K562 (cell line): ENCODE results near the gene SLC17A9. TPM values are rescaled to one million over a fixed set of nuclear protein-coding genes. Genes with fewer than 3 reads are reported as not detected.
A peak's percentile ranks its signal among the peaks of the same experiment; 100 is the strongest.

Experiments used
- DPF2 ChIP-seq: fragments of 450-650 bp; IDR thresholded peaks from 2 replicates; pipeline ENCODE4 v1.6.1; 2016
- FOXA3 ChIP-seq, 2 experiments: fragments of 450-650 bp in 1 of 2; sonication (generic) in 1 of 2; formaldehyde crosslinking; IDR thresholded peaks in 1 of 2; conservative IDR thresholded peaks in 1 of 2; 2 replicates each; pipeline versions ENCODE4 v1.4.0 to v1.8.0; 2020 to 2022; ENCODE audit warnings: mild to moderate bottlenecking in 2 of 2, missing genetic modification reagents in 1 of 2
- FOXP1 ChIP-seq: sonication (generic); formaldehyde crosslinking; IDR thresholded peaks from 2 replicates; pipeline ENCODE4 v1.8.0; 2022; ENCODE audit warnings: mild to moderate bottlenecking, missing genetic modification reagents
- GTF2F1 ChIP-seq: IDR thresholded peaks from 2 replicates; pipeline ENCODE4 v1.6.1; 2011; ENCODE audit warnings: low read depth, low read length, improper control_type of control experiment
- NFYB ChIP-seq: IDR thresholded peaks from 2 replicates; pipeline ENCODE4 v1.6.1; 2011; ENCODE audit warnings: mild to moderate bottlenecking, moderate library complexity; ENCODE audit not compliant: insufficient read length; ENCODE audit errors: extremely low read depth
- PHF20 ChIP-seq: fragments of 450-650 bp; IDR thresholded peaks from 2 replicates; pipeline ENCODE4 v1.6.1; 2018; ENCODE audit not compliant: partially characterized antibody
- POLR2AphosphoS2 ChIP-seq: IDR thresholded peaks from 2 replicates; pipeline ENCODE4 v1.6.1; 2012; ENCODE audit warnings: low read length, improper control_type of control experiment
- POLR3G ChIP-seq: IDR thresholded peaks from 2 replicates; pipeline ENCODE4 v1.6.1; 2011; ENCODE audit not compliant: insufficient read length, insufficient replicate concordance; ENCODE audit errors: extremely low read depth
- SIN3A ChIP-seq, 2 experiments: fragments of 150-350 bp in 1 of 2; IDR thresholded peaks; 2 replicates each; pipeline ENCODE4 v1.6.1; 2011 to 2016; ENCODE audit warnings: borderline replicate concordance in 2 of 2, low read depth in 2 of 2, low read length in 2 of 2, mild to moderate bottlenecking in 2 of 2, moderate library complexity in 2 of 2; ENCODE audit not compliant: control insufficient read depth in 1 of 2
- SMAD3 ChIP-seq: fragments of 450-650 bp; formaldehyde crosslinking; conservative IDR thresholded peaks from 2 replicates; pipeline ENCODE4 v1.4.0; 2020; ENCODE audit warnings: mild to moderate bottlenecking
- ZEB2 ChIP-seq: fragments of 450-650 bp; IDR thresholded peaks from 2 replicates; pipeline ENCODE4 v1.6.1; 2016
- ZNF212 ChIP-seq: fragments of 450-650 bp; formaldehyde crosslinking; IDR thresholded peaks from 2 replicates; pipeline ENCODE4 v1.4.0; 2020; ENCODE audit warnings: mild to moderate bottlenecking
- ZNF551 ChIP-seq: fragments of 250-450 bp; sonication (Bioruptor Pico); IDR thresholded peaks from 2 replicates; pipeline ENCODE4 v1.5.0; 2021; ENCODE audit warnings: mild to moderate bottlenecking, moderate library complexity
- polyA plus RNA-seq, 8 experiments: library from polyadenylated mRNA; depleted of rRNA in 4 of 8; stranded (reverse) in 5 of 8; unstranded in 3 of 8; fragments of >200 nt; fragmentation: Nextera tagmentation in 2 of 8; fragmentation: Illumina TruSeq in 1 of 8; extraction: Ambion mirVana in 2 of 8; extraction: Trizol in 1 of 8; gene quantifications; 2 replicates each; pipeline versions ENCODE4 v1.2.1 to v1.2.3, GENCODE V29; 2011 to 2014; ENCODE audit warnings: inconsistent platforms in 1 of 8, missing spikeins in 1 of 8
- total RNA-seq, 7 experiments: library from RNA; depleted of rRNA in 6 of 7; stranded (reverse); fragments of >200 nt in 6 of 7; fragmentation: Illumina TruSeq in 2 of 7; extraction: Trizol in 2 of 7; gene quantifications; 2 replicates each; pipeline versions ENCODE4 v1.2.1 to v1.2.3, GENCODE V29; 2011 to 2021; ENCODE audit warnings: low replicate concordance in 1 of 7
- TF ChIP-seq, protein P1 (sequence below): fragments of 250-450 bp; sonication (Bioruptor Pico); IDR thresholded peaks from 2 replicates; pipeline ENCODE4 v1.4.0; 2020; ENCODE audit warnings: mild to moderate bottlenecking, moderate library complexity
- TF ChIP-seq, protein P2 (sequence below): fragments of 450-650 bp; formaldehyde crosslinking; IDR thresholded peaks from 2 replicates; pipeline ENCODE4 v1.4.0; 2020; ENCODE audit warnings: mild to moderate bottlenecking, moderate library complexity
- TF ChIP-seq, protein P3 (sequence below): fragments of 450-650 bp; IDR thresholded peaks from 2 replicates; pipeline ENCODE4 v1.6.1; 2016; ENCODE audit warnings: low read depth, mild to moderate bottlenecking, moderate library complexity
- TF ChIP-seq, protein P4 (sequence below): sonication (generic); formaldehyde crosslinking; IDR thresholded peaks from 2 replicates; pipeline ENCODE4 v1.8.1; 2023; ENCODE audit warnings: mild to moderate bottlenecking, missing genetic modification reagents
- TF ChIP-seq, protein P5 (sequence below): fragments of 200-800 bp; sonication (Bioruptor generic); IDR thresholded peaks from 2 replicates; pipeline ENCODE4 v1.6.1; 2017; ENCODE audit warnings: missing genetic modification characterization, missing compliant biosample characterization

SLC17A9 gene
- total and polyA plus RNA-seq, 9 of the 15 experiments (the other 6 are each of a cell fraction or from before 2014, with no cell fraction given): 0.04 to 0.31 TPM; not detected in 7

DNA sequence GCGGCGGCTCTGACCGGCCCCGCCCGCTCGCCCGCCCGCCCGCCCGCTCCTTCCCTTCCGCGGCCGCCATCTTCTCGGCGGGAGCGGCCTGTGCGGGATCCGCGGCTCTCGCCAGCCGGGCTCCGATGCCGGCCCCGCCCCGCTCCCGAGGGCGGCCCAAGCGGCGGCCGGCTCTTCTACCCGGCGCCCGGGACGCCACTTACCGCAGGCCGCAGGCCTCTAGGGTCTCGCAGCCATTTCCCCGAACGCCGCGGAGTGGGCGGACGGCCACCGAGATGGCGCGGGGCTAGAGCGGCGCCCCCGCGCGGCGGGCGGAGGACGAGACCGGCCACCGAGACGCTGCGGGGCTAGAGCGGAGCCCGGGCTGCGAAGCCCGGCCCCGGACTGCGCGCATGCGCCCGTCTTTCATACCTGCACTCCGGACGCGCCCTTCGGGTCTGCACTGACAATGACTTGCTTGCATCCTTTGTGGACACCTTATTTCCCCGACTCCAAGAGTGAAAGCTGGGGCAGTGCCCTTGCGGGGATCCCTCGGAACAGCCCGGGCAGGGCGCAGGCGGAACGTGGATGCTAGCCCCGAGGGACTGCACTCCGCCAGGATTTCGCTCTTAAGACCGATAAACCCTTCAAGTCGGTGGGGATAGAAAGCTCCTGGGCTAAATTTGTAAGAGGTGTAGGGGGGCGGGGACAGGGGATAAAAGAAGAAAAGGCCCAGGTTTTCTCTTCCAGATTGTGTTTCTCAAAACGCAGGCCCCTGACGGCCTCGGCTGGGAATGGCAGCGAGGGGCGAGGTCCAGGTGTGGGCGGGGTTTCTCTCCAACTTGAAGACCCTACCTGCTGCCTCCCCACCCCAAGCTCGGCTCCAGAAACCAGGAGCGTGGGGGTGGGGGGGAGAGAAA, 26.0 kb upstream of the SLC17A9 start, which contains the start of gene DIDO1 (continued):
- TF ChIP-seq, protein P1, sequence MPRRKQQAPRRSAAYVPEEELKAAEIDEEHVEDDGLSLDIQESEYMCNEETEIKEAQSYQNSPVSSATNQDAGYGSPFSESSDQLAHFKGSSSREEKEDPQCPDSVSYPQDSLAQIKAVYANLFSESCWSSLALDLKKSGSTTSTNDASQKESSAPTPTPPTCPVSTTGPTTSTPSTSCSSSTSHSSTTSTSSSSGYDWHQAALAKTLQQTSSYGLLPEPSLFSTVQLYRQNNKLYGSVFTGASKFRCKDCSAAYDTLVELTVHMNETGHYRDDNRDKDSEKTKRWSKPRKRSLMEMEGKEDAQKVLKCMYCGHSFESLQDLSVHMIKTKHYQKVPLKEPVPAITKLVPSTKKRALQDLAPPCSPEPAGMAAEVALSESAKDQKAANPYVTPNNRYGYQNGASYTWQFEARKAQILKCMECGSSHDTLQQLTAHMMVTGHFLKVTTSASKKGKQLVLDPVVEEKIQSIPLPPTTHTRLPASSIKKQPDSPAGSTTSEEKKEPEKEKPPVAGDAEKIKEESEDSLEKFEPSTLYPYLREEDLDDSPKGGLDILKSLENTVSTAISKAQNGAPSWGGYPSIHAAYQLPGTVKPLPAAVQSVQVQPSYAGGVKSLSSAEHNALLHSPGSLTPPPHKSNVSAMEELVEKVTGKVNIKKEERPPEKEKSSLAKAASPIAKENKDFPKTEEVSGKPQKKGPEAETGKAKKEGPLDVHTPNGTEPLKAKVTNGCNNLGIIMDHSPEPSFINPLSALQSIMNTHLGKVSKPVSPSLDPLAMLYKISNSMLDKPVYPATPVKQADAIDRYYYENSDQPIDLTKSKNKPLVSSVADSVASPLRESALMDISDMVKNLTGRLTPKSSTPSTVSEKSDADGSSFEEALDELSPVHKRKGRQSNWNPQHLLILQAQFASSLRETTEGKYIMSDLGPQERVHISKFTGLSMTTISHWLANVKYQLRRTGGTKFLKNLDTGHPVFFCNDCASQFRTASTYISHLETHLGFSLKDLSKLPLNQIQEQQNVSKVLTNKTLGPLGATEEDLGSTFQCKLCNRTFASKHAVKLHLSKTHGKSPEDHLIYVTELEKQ (CRISPR knock-in tag): no peak
- TF ChIP-seq FOXP1 (CRISPR knock-in tag) (peak; percentile 27; the same call in 1 of the 2 replicates), FOXA3 (CRISPR knock-in tag; conservative IDR thresholded peaks at IDR 0.05 in 1 of 2, IDR thresholded peaks at IDR 0.05 in 1 of 2) (0 out of 4 replicates have a peak, but pooled peaks of 1 of the 2 experiments have one; percentile 38), PHF20 (no peak), SIN3A (IDR thresholded peaks at IDR 0.05; ENCODE audit: borderline replicate concordance in 2 of 2, control insufficient read depth in 1 of 2, low read depth in 2 of 2, low read length in 2 of 2) (0 out of 4 replicates have a peak, but pooled peaks of 1 of the 2 experiments have one; percentile 37), ZEB2 (peak; percentile 43; the same call in 1 of the 2 replicates), DPF2 (no peak), POLR2AphosphoS2 (peak; percentile 73; the same call in 1 of the 2 replicates), NFYB (no peak), ZNF212 (no peak), ZNF551 (no peak), SMAD3 (CRISPR knock-in tag) (no peak), POLR3G (no peak), GTF2F1 (no peak)
- TF ChIP-seq, protein P2, sequence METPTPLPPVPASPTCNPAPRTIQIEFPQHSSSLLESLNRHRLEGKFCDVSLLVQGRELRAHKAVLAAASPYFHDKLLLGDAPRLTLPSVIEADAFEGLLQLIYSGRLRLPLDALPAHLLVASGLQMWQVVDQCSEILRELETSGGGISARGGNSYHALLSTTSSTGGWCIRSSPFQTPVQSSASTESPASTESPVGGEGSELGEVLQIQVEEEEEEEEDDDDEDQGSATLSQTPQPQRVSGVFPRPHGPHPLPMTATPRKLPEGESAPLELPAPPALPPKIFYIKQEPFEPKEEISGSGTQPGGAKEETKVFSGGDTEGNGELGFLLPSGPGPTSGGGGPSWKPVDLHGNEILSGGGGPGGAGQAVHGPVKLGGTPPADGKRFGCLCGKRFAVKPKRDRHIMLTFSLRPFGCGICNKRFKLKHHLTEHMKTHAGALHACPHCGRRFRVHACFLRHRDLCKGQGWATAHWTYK (CRISPR knock-in tag): no peak
- TF ChIP-seq, protein P3, sequence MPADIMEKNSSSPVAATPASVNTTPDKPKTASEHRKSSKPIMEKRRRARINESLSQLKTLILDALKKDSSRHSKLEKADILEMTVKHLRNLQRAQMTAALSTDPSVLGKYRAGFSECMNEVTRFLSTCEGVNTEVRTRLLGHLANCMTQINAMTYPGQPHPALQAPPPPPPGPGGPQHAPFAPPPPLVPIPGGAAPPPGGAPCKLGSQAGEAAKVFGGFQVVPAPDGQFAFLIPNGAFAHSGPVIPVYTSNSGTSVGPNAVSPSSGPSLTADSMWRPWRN: no peak
- TF ChIP-seq, protein P4, sequence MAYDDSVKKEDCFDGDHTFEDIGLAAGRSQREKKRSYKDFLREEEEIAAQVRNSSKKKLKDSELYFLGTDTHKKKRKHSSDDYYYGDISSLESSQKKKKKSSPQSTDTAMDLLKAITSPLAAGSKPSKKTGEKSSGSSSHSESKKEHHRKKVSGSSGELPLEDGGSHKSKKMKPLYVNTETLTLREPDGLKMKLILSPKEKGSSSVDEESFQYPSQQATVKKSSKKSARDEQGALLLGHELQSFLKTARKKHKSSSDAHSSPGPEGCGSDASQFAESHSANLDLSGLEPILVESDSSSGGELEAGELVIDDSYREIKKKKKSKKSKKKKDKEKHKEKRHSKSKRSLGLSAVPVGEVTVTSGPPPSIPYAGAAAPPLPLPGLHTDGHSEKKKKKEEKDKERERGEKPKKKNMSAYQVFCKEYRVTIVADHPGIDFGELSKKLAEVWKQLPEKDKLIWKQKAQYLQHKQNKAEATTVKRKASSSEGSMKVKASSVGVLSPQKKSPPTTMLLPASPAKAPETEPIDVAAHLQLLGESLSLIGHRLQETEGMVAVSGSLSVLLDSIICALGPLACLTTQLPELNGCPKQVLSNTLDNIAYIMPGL: peak; percentile 74; the same call in 1 of the 2 replicates
- TF ChIP-seq, protein P5, sequence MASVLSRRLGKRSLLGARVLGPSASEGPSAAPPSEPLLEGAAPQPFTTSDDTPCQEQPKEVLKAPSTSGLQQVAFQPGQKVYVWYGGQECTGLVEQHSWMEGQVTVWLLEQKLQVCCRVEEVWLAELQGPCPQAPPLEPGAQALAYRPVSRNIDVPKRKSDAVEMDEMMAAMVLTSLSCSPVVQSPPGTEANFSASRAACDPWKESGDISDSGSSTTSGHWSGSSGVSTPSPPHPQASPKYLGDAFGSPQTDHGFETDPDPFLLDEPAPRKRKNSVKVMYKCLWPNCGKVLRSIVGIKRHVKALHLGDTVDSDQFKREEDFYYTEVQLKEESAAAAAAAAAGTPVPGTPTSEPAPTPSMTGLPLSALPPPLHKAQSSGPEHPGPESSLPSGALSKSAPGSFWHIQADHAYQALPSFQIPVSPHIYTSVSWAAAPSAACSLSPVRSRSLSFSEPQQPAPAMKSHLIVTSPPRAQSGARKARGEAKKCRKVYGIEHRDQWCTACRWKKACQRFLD: no peak
